GM12874 (cell line): ENCODE results near the gene THAP5.

Source experiments
- CTCF ChIP-seq: IDR thresholded peaks from 2 replicates; pipeline ENCODE4 v1.5.1; 2011; ENCODE audit warnings: low read depth, mild to moderate bottlenecking, control low read depth, low read length, moderate library complexity; ENCODE audit not compliant: insufficient read depth

The THAP5 gene

GRCh38 chr7:108570146-108570755 is 745 bp upstream of the THAP5 start:
- no peak for TF ChIP-seq CTCF

- TF ChIP-seq CTCF: no peak
Observed at GRCh38 chr7:108568801-108569380, 615 bp downstream of the THAP5 start.

- no peak for TF ChIP-seq CTCF
Observed at GRCh38 chr7:108565987-108566386, 3.5 kb downstream of the THAP5 start.

GRCh38 chr7:108561047-108561619 is 8.4 kb downstream of the THAP5 start:
- no peak for TF ChIP-seq CTCF

- TF ChIP-seq CTCF: no peak
Observed at GRCh38 chr7:108559253-108559652, 10.3 kb downstream of the THAP5 start.

GRCh38 chr7:108557617-108558016 is 11.9 kb downstream of the THAP5 start:
- no peak for TF ChIP-seq CTCF

- TF ChIP-seq CTCF: no peak
Observed at GRCh38 chr7:108557191-108557590, 12.3 kb downstream of the THAP5 start.
